HCT116 (cell line): ENCODE measurements around the gene IQSEC3. TPM values are rescaled to one million over a fixed set of nuclear protein-coding genes. Genes with fewer than 3 reads are reported as not detected.

Experiments used
- ATAC-seq: fragments of 200-7000 bp; cut with Tn5 transposase; 2 replicates; pipeline ENCODE4 v1.9.1; 2020; ENCODE audit warnings: mild to moderate bottlenecking, moderate library complexity
- BruUV-seq: library from RNA; stranded (reverse); fragments of 400-500 nt; replicated peaks from 2 replicates; lab custom pipeline; 2021; lab: Mats Ljungman, UMichigan
- CTCF ChIA-PET: fragments of 300-600 bp; sonication (Branson Sonifier 250); formaldehyde crosslinking; loops from one replicate; lab custom pipeline; 2021; ENCODE audit warnings: antibody characterized with exemption; lab: Charles Lee
- POLR2A ChIA-PET: fragments of 300-600, 350-600 bp; sonication (Branson Sonifier 250); formaldehyde crosslinking; loops from one replicate; lab custom pipeline; 2021; ENCODE audit warnings: antibody characterized with exemption; lab: Charles Lee
- RAD21 ChIA-PET, 2 experiments: fragments of 300-600 bp; sonication (Branson Sonifier 250); formaldehyde crosslinking; loops; one replicate each; lab custom pipeline; 2023; ENCODE audit warnings: low total read pairs in 2 of 2; ENCODE audit not compliant: uncharacterized antibody in 2 of 2, unreplicated experiment in 2 of 2, low non-redundant PET in 1 of 2; lab: Charles Lee
- DNase-seq: peaks from one replicate; pipeline ENCODE4 v3.0.0-alpha.2; 2010; ENCODE audit warnings: low read depth, low spot score
- H2AFZ ChIP-seq: fragments of 200-600 bp; shearing (Covaris generic), sonication (generic); 2 replicates; pipeline ENCODE4 v1.6.1; 2017; ENCODE audit warnings: low read depth, mixed run types, mixed read lengths, antibody characterized with exemption, low read length; ENCODE audit not compliant: poor library complexity, severe bottlenecking
- H3K27ac ChIP-seq: 2 replicates; pipeline ENCODE4 v1.5.1; 2012; ENCODE audit warnings: low read depth, low read length
- H3K27me3 ChIP-seq: fragments of 200-600 bp; sonication (generic); 2 replicates; pipeline ENCODE4 v1.6.1; 2016; ENCODE audit warnings: mixed run types, low read length, mixed read lengths; ENCODE audit not compliant: insufficient read depth
- H3K36me3 ChIP-seq, 2 experiments: fragments of 200-500 bp in 1 of 2; fragments of 200-600 bp in 1 of 2; sonication (Bioruptor generic) in 1 of 2; sonication (generic) in 1 of 2; 2 replicates each; pipeline versions ENCODE4 v1.5.1 to v1.6.1; 2014 to 2016; ENCODE audit warnings: low read length in 2 of 2, inconsistent platforms in 1 of 2, mixed read lengths in 1 of 2, mixed run types in 1 of 2; ENCODE audit not compliant: insufficient read depth in 2 of 2, control insufficient read depth in 1 of 2
- H3K4me1 ChIP-seq, 2 experiments: fragments of 200-600 bp in 1 of 2; sonication (generic) in 1 of 2; 2 replicates each; pipeline versions ENCODE4 v1.5.1 to v1.6.1; 2012 to 2017; ENCODE audit warnings: low read length in 2 of 2, inconsistent platforms in 1 of 2, mild to moderate bottlenecking in 1 of 2, mixed read lengths in 1 of 2, mixed run types in 1 of 2, moderate library complexity in 1 of 2; ENCODE audit not compliant: insufficient read depth in 2 of 2, control insufficient read depth in 1 of 2
- H3K4me2 ChIP-seq: fragments of 200-600 bp; sonication (generic); 2 replicates; pipeline ENCODE4 v1.6.1; 2017; ENCODE audit warnings: mixed run types, low read length, mixed read lengths
- H3K4me3 ChIP-seq, 2 experiments: fragments of 200-600 bp in 1 of 2; sonication (generic) in 1 of 2; replicated peaks in 1 of 2; 2 replicates each; pipeline ENCODE4 v1.5.1; 2011 to 2016; ENCODE audit warnings: low read length in 2 of 2, control low read depth in 1 of 2, low read depth in 1 of 2, mild to moderate bottlenecking in 1 of 2, mixed read lengths in 1 of 2, mixed run types in 1 of 2
- H3K79me2 ChIP-seq: fragments of 200-600 bp; sonication (generic); 2 replicates; pipeline ENCODE4 v1.6.1; 2017; ENCODE audit warnings: mild to moderate bottlenecking, mixed run types, low read length, moderate library complexity, mixed read lengths; ENCODE audit not compliant: insufficient read depth
- H3K9ac ChIP-seq: fragments of 200-600 bp; sonication (generic); 2 replicates; pipeline ENCODE4 v1.6.1; 2016; ENCODE audit warnings: low read length, mixed read lengths
- H3K9me2 ChIP-seq: fragments of 200-600 bp; sonication (generic), shearing (Covaris generic); 2 replicates; pipeline ENCODE4 v1.6.1; 2017; ENCODE audit warnings: mixed run types, mild to moderate bottlenecking, moderate library complexity; ENCODE audit not compliant: insufficient read depth
- H3K9me3 ChIP-seq, 2 experiments: fragments of 200-500 bp in 1 of 2; fragments of 200-600 bp in 1 of 2; sonication (Bioruptor generic) in 1 of 2; sonication (generic) in 1 of 2; 2 replicates each; pipeline ENCODE4 v1.6.1; 2014 to 2017; ENCODE audit warnings: low read length in 2 of 2, mixed read lengths in 2 of 2, inconsistent platforms in 1 of 2, low read depth in 1 of 2, mild to moderate bottlenecking in 1 of 2, mixed run types in 1 of 2, moderate library complexity in 1 of 2; ENCODE audit not compliant: control insufficient read depth in 1 of 2, insufficient read depth in 1 of 2
- H4K20me1 ChIP-seq: fragments of 200-600 bp; sonication (generic), shearing (Covaris generic); 2 replicates; pipeline ENCODE4 v1.6.1; 2017; ENCODE audit warnings: mixed run types, mild to moderate bottlenecking, moderate library complexity; ENCODE audit not compliant: insufficient read depth
- CEBPB ChIP-seq: IDR thresholded peaks from 2 replicates; pipeline ENCODE4 v1.6.1; 2012; ENCODE audit warnings: low read depth
- EZH2 ChIP-seq: fragments of 200-600 bp; sonication (generic); IDR thresholded peaks from 2 replicates; pipeline ENCODE4 v1.6.1; 2017; ENCODE audit warnings: antibody characterized with exemption, mixed run types
- EZH2phosphoT487 ChIP-seq: fragments of 200-600 bp; IDR thresholded peaks from 2 replicates; pipeline ENCODE4 v1.6.1; 2018; ENCODE audit warnings: antibody characterized with exemption, borderline replicate concordance
- FOSL1 ChIP-seq: IDR thresholded peaks from 2 replicates; pipeline ENCODE4 v1.6.1; 2012; ENCODE audit warnings: low read depth
- JUND ChIP-seq: IDR thresholded peaks from 2 replicates; pipeline ENCODE4 v1.6.1; 2012
- RAD21 ChIP-seq: IDR thresholded peaks from 2 replicates; pipeline ENCODE4 v1.6.1; 2012; ENCODE audit warnings: low read depth, mild to moderate bottlenecking
- SP1 ChIP-seq: IDR thresholded peaks from 2 replicates; pipeline ENCODE4 v1.6.1; 2012; ENCODE audit warnings: low read depth
- TCF7L2 ChIP-seq: IDR thresholded peaks from 2 replicates; pipeline ENCODE4 v1.7.0; 2011; ENCODE audit warnings: borderline replicate concordance, inconsistent platforms; ENCODE audit not compliant: insufficient read depth, insufficient read length; ENCODE audit errors: extremely low read depth
- ZFX ChIP-seq: fragments of 450-650 bp; IDR thresholded peaks from 2 replicates; pipeline ENCODE4 v1.6.1; 2017
- ZNF274 ChIP-seq: fragments of 200-500 bp; sonication (Bioruptor generic); IDR thresholded peaks from 2 replicates; pipeline ENCODE4 v1.6.1; 2014; ENCODE audit warnings: mild to moderate bottlenecking, low read depth, low read length, inconsistent platforms
- intact Hi-C: fragments of 100-400 bp; cut with micrococcal nuclease; formaldehyde crosslinking; loops from 2 replicates; pipeline ENCODE4 v1.10.0; 2022
- total RNA-seq: library from RNA; stranded (reverse); gene quantifications from one replicate; pipeline ENCODE4 v1.2.1, GENCODE V29; 2021; ENCODE audit not compliant: unreplicated experiment
- TF ChIP-seq, protein P1 (sequence below): IDR thresholded peaks from 2 replicates; pipeline ENCODE4 v1.6.1; 2012
- TF ChIP-seq, protein P2 (sequence below), 3 experiments: fragments of 200-600 bp in 1 of 3; sonication (generic) in 1 of 3; IDR thresholded peaks in 2 of 3; conservative IDR thresholded peaks in 1 of 3; 2 replicates each; pipeline ENCODE4 v1.5.1; 2012 to 2017; ENCODE audit warnings: low read depth in 2 of 3, low read length in 2 of 3, antibody characterized with exemption in 1 of 3, borderline replicate concordance in 1 of 3, control low read depth in 1 of 3, mild to moderate bottlenecking in 1 of 3, mixed read lengths in 1 of 3, mixed run types in 1 of 3, moderate library complexity in 1 of 3; ENCODE audit not compliant: insufficient read depth in 1 of 3
- TF ChIP-seq, protein P3 (sequence below): IDR thresholded peaks from 2 replicates; pipeline ENCODE4 v1.6.1; 2012; ENCODE audit warnings: low read depth

IQSEC3 gene
- total RNA-seq, 1 experiment from 2014 or later: not detected

DNA sequence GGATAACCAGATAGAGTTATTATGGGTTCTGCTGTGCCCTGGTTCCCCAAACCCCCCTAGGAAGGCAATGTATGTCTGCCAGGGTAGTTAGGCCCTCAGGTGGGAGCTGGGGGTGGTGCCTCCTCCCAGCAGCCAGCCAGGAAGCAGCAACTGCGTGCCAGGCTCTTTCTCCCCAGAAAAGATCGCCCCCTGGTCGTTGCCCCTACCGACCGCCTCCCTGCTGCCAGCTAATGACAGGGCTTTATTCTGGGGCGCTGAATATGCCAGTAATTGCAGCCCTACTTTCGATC, 36.3 kb downstream of the IQSEC3 start:
- H3K9me2 ChIP-seq: no peaks in the 10 kb centered on the region
- intact Hi-C loops: no loop called here
- ATAC-seq: no peak
- H3K4me3 ChIP-seq: no peak overlapping the region
- TF ChIP-seq EZH2phosphoT487 (no peak), JUND (no peak), CEBPB (no peak), TCF7L2 (no peak), FOSL1 (no peak), EZH2 (no peak), ZNF274 (no peak), ZFX (no peak), SP1 (no peak), RAD21 (no peak)
- TF ChIP-seq, protein P1, sequence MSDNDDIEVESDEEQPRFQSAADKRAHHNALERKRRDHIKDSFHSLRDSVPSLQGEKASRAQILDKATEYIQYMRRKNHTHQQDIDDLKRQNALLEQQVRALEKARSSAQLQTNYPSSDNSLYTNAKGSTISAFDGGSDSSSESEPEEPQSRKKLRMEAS: no peak
- TF ChIP-seq, protein P2, sequence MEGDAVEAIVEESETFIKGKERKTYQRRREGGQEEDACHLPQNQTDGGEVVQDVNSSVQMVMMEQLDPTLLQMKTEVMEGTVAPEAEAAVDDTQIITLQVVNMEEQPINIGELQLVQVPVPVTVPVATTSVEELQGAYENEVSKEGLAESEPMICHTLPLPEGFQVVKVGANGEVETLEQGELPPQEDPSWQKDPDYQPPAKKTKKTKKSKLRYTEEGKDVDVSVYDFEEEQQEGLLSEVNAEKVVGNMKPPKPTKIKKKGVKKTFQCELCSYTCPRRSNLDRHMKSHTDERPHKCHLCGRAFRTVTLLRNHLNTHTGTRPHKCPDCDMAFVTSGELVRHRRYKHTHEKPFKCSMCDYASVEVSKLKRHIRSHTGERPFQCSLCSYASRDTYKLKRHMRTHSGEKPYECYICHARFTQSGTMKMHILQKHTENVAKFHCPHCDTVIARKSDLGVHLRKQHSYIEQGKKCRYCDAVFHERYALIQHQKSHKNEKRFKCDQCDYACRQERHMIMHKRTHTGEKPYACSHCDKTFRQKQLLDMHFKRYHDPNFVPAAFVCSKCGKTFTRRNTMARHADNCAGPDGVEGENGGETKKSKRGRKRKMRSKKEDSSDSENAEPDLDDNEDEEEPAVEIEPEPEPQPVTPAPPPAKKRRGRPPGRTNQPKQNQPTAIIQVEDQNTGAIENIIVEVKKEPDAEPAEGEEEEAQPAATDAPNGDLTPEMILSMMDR (IDR thresholded peaks at IDR 0.05 in 2 of 3, conservative IDR thresholded peaks at IDR 0.05 in 1 of 3; ENCODE audit: borderline replicate concordance in 1 of 3, insufficient read depth in 1 of 3, low read depth in 2 of 3, low read length in 2 of 3): no peak
- TF ChIP-seq, protein P3, sequence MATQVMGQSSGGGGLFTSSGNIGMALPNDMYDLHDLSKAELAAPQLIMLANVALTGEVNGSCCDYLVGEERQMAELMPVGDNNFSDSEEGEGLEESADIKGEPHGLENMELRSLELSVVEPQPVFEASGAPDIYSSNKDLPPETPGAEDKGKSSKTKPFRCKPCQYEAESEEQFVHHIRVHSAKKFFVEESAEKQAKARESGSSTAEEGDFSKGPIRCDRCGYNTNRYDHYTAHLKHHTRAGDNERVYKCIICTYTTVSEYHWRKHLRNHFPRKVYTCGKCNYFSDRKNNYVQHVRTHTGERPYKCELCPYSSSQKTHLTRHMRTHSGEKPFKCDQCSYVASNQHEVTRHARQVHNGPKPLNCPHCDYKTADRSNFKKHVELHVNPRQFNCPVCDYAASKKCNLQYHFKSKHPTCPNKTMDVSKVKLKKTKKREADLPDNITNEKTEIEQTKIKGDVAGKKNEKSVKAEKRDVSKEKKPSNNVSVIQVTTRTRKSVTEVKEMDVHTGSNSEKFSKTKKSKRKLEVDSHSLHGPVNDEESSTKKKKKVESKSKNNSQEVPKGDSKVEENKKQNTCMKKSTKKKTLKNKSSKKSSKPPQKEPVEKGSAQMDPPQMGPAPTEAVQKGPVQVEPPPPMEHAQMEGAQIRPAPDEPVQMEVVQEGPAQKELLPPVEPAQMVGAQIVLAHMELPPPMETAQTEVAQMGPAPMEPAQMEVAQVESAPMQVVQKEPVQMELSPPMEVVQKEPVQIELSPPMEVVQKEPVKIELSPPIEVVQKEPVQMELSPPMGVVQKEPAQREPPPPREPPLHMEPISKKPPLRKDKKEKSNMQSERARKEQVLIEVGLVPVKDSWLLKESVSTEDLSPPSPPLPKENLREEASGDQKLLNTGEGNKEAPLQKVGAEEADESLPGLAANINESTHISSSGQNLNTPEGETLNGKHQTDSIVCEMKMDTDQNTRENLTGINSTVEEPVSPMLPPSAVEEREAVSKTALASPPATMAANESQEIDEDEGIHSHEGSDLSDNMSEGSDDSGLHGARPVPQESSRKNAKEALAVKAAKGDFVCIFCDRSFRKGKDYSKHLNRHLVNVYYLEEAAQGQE: no peak
- POLR2A ChIA-PET: no interaction called here
- CTCF ChIA-PET: no interaction called here
- no peak for DNase-seq
- no TSS peak for BruUV-seq
- H3K36me3 ChIP-seq: no peaks in the 10 kb centered on the region
- H3K4me2 ChIP-seq: no peak overlapping the region
- no peaks in the 10 kb centered on the region for H3K9me3 ChIP-seq
- RAD21 ChIA-PET: interaction anchor here in 1 of 2 experiments (0.8 kb wide), 1 partner anchor 51 kb away, joined by 4 read pairs; no protein-coding TSS in a partner anchor
- no peak overlapping the region for H3K27ac ChIP-seq
- no peak overlapping the region for H3K9ac ChIP-seq
- H2AFZ ChIP-seq: no peak overlapping the region
- H3K79me2 ChIP-seq: no peaks in the 10 kb centered on the region
- H4K20me1 ChIP-seq: no peaks in the 10 kb centered on the region
- H3K27me3 ChIP-seq: peaks cover 13% of the 10 kb centered on the region; the same call in 1 of the 2 replicates
- peaks cover 2 to 14% of the 10 kb centered on the region in 2 experiments; a peak in 3 of 4 replicates for H3K4me1 ChIP-seq
